ENCODE data around the gene FCER1G. TPM values are rescaled to one million over a fixed set of nuclear protein-coding genes. Genes with fewer than 3 reads are reported as not detected.
A peak's percentile ranks its signal among the peaks of the same experiment; 100 is the strongest.

FCER1G gene
- polyA plus RNA-seq, 3 donors = 2,686 to 4,191 (median 2,715) TPM

- whole genome bisulfite sequencing (ENCODE audit: insufficient coverage) = 100% methylated on average over 1 of the region's 3 CpGs
- Histone ChIP-seq H3K9ac (ENCODE audit: insufficient read depth, low read length, poor library complexity, severe bottlenecking) (no peak overlapping the region), H2AFZ (ENCODE audit: insufficient read depth, low read depth, low read length, poor library complexity, severe bottlenecking) (no peak overlapping the region), H4K20me1 (ENCODE audit: insufficient read depth, low read length) (no peaks in the 10 kb centered on the region), H3K79me2 (ENCODE audit: insufficient read depth, low read length) (no peaks in the 10 kb centered on the region), H3K4me3 (replicated peaks in 1 of 3; ENCODE audit: low read depth in 2 of 3, low read length in 3 of 3) (no peak overlapping the region), H3K9me3 (replicated peaks in 1 of 2; ENCODE audit: control insufficient read depth in 1 of 2, insufficient read depth in 1 of 2, low read length in 2 of 2) (no peaks in the 10 kb centered on the region), H3K4me1 (ENCODE audit: control insufficient read depth in 1 of 2, insufficient read depth in 2 of 2, low read length in 2 of 2) (peaks cover 12 to 16% of the 10 kb centered on the region in 2 donors), H3K4me2 (replicated peaks; ENCODE audit: extremely low read depth, low read length, poor library complexity, severe bottlenecking) (no peak overlapping the region), H3K36me3 (replicated peaks in 1 of 2; ENCODE audit: control insufficient read depth in 1 of 2, insufficient read depth in 2 of 2, low read length in 2 of 2) (no peaks in the 10 kb centered on the region), H3K27me3 (ENCODE audit: control insufficient read depth in 2 of 2, insufficient read depth in 2 of 2, low read length in 2 of 2) (peaks cover 3 to 8% of the 10 kb centered on the region in 2 donors), H3K27ac (ENCODE audit: low read depth in 1 of 2, low read length in 2 of 2) (no peak overlapping the region)
- Mint-ChIP-seq H3K9me3 (peaks cover 0 to 3% (median 0%) of the 10 kb centered on the region in 7 donors), H3K27me3 (ENCODE audit: low read depth in 3 of 3) (peaks cover 9 to 16% (median 12%) of the 10 kb centered on the region in 3 donors), H3K36me3 (no peaks in the 10 kb centered on the region), H3K27ac (peak overlapping the region in 1 of 7 donors; percentile 48), H3K4me1 (peaks cover 12% of the 10 kb centered on the region), H3K4me3 (no peak overlapping the region)
- DNase-seq = no peak
- no peak for TF ChIP-seq CTCF (IDR thresholded peaks at IDR 0.05)
- intact Hi-C loops (cut with micrococcal nuclease) = no loop called here
Measured at GRCh38 chr1:161266202-161266601, 51.1 kb downstream of the FCER1G start.

GRCh38 chr1:161266836-161267235 is 51.7 kb downstream of the FCER1G start:
- Mint-ChIP-seq H3K36me3 (no peaks in the 10 kb centered on the region), H3K27me3 (ENCODE audit: low read depth in 3 of 3) (peaks cover 3 to 10% (median 10%) of the 10 kb centered on the region in 3 donors), H3K27ac (no peak overlapping the region), H3K4me1 (peaks cover 10% of the 10 kb centered on the region), H3K4me3 (no peak overlapping the region), H3K9me3 (peaks cover 0 to 3% (median 0%) of the 10 kb centered on the region in 7 donors)
- H4K20me1 ChIP-seq (ENCODE audit: insufficient read depth, low read length) = no peaks in the 10 kb centered on the region
- WGBS (ENCODE audit: insufficient coverage) = 100% methylated on average over 1 of the region's 2 CpGs
- H3K4me2 ChIP-seq (replicated peaks; ENCODE audit: extremely low read depth, low read length, poor library complexity, severe bottlenecking) = no peak overlapping the region
- no peaks in the 10 kb centered on the region for H3K9me3 ChIP-seq (replicated peaks in 1 of 2; ENCODE audit: control insufficient read depth in 1 of 2, insufficient read depth in 1 of 2, low read length in 2 of 2)
- no peaks in the 10 kb centered on the region for H3K79me2 ChIP-seq (ENCODE audit: insufficient read depth, low read length)
- H3K27me3 ChIP-seq (ENCODE audit: control insufficient read depth in 2 of 2, insufficient read depth in 2 of 2, low read length in 2 of 2) = peaks cover 0 to 2% of the 10 kb centered on the region in 2 donors
- no peak overlapping the region for H3K27ac ChIP-seq (ENCODE audit: low read depth in 1 of 2, low read length in 2 of 2)
- no peak overlapping the region for H3K4me3 ChIP-seq (replicated peaks in 1 of 3; ENCODE audit: low read depth in 2 of 3, low read length in 3 of 3)
- H2AFZ ChIP-seq (ENCODE audit: insufficient read depth, low read depth, low read length, poor library complexity, severe bottlenecking) = no peak overlapping the region
- no peak overlapping the region for H3K9ac ChIP-seq (ENCODE audit: insufficient read depth, low read length, poor library complexity, severe bottlenecking)
- no peak for TF ChIP-seq CTCF (IDR thresholded peaks at IDR 0.05)
- DNase-seq = no peak
- intact Hi-C loops (cut with micrococcal nuclease) = no loop called here
- no peaks in the 10 kb centered on the region for H3K36me3 ChIP-seq (replicated peaks in 1 of 2; ENCODE audit: control insufficient read depth in 1 of 2, insufficient read depth in 2 of 2, low read length in 2 of 2)
- H3K4me1 ChIP-seq (ENCODE audit: control insufficient read depth in 1 of 2, insufficient read depth in 2 of 2, low read length in 2 of 2) = peaks cover 12 to 16% of the 10 kb centered on the region in 2 donors
